ENCODE measurements around the gene PAPSS1.

GRCh38 chr4:107619731-107620130 lies 100.3 kb downstream of the PAPSS1 start:
- TF ChIP-seq POLR2A (IDR thresholded peaks at IDR 0.05) (no peak), EP300 (IDR thresholded peaks at IDR 0.05) (no peak), CTCF (IDR thresholded peaks at IDR 0.05) (no peak)
